GM12878 (cell line): ENCODE results near the gene NSG1. TPM values are rescaled to one million over a fixed set of nuclear protein-coding genes. Genes with fewer than 3 reads are reported as not detected.

Experiments
- ATAC-seq: fragments of 200-7000 bp; cut with Tn5 transposase; 3 replicates; pipeline ENCODE4 v1.9.1; 2020; ENCODE audit warnings: mild to moderate bottlenecking, moderate library complexity
- BruUV-seq: library from RNA; stranded (reverse); fragments of 400-500 nt; replicated peaks from 2 replicates; lab custom pipeline; 2021; lab: Mats Ljungman, UMichigan
- CTCF ChIA-PET: fragments of 300-600 bp; sonication (Branson Sonifier 250); formaldehyde crosslinking; extraction: SDS; loops from one replicate; lab custom pipeline; 2021; ENCODE audit warnings: inconsistent platforms; lab: Yijun Ruan, JAX
- POLR2A ChIA-PET: fragments of 350-600 bp; formaldehyde crosslinking; extraction: SDS; loops from one replicate; lab custom pipeline; 2021; ENCODE audit warnings: inconsistent platforms; lab: Charles Lee
- RAD21 ChIA-PET: fragments of 300-600 bp; sonication (Branson Sonifier 250); formaldehyde crosslinking; loops from one replicate; lab custom pipeline; 2023; ENCODE audit warnings: antibody characterized with exemption; ENCODE audit not compliant: unreplicated experiment; lab: Charles Lee
- SMC1A ChIA-PET: fragments of 300-600 bp; sonication (Branson Sonifier 250); formaldehyde crosslinking; loops from one replicate; lab custom pipeline; 2023; ENCODE audit not compliant: unreplicated experiment, uncharacterized antibody; lab: Charles Lee
- DNase-seq: peaks from one replicate; pipeline ENCODE4 v3.0.0-alpha.2; 2011; ENCODE audit warnings: low read depth, low spot score
- FAIRE-seq: peaks from 3 replicates; lab custom pipeline; 2011; peaks lifted over from hg19 to GRCh38; lab: Jason Lieb, UNC
- H2AFZ ChIP-seq: 2 replicates; pipeline ENCODE4 v1.6.0; 2011; ENCODE audit warnings: low read depth, low read length, control low read depth; ENCODE audit not compliant: control insufficient read depth
- H3K27ac ChIP-seq: 2 replicates; pipeline ENCODE4 v1.5.1; 2011; ENCODE audit warnings: control low read depth; ENCODE audit not compliant: control insufficient read depth, insufficient read depth
- H3K27me3 ChIP-seq, 2 experiments: replicated peaks in 1 of 2; 2 replicates each; pipeline versions ENCODE4 v1.6.0 to v1.6.1; 2011; ENCODE audit warnings: low read length in 1 of 2; ENCODE audit not compliant: control insufficient read depth in 2 of 2, insufficient read depth in 2 of 2
- H3K36me3 ChIP-seq, 2 experiments: 2 replicates each; pipeline ENCODE4 v1.5.1; 2011; ENCODE audit warnings: low read length in 1 of 2; ENCODE audit not compliant: control insufficient read depth in 2 of 2, insufficient read depth in 2 of 2
- H3K4me1 ChIP-seq: 2 replicates; pipeline ENCODE4 v1.6.1; 2011; ENCODE audit warnings: mild to moderate bottlenecking, low read length, moderate library complexity, mixed read lengths; ENCODE audit not compliant: control insufficient read depth, insufficient read depth
- H3K4me2 ChIP-seq: 2 replicates; pipeline ENCODE4 v1.6.0; 2011; ENCODE audit warnings: control low read depth; ENCODE audit not compliant: control insufficient read depth, insufficient read depth
- H3K4me3 ChIP-seq: fragments of 200-600 bp; sonication (generic); 2 replicates; pipeline ENCODE4 v1.5.1; 2016
- H3K79me2 ChIP-seq: 2 replicates; pipeline ENCODE4 v1.6.0; 2011; ENCODE audit warnings: low read length; ENCODE audit not compliant: control insufficient read depth, insufficient read depth
- H3K9ac ChIP-seq: 2 replicates; pipeline ENCODE4 v1.8.0; 2011; ENCODE audit warnings: low read length, control low read depth, mixed read lengths; ENCODE audit not compliant: control insufficient read depth, insufficient read depth
- H3K9me3 ChIP-seq: replicated peaks from 3 replicates; pipeline ENCODE4 v1.5.1; 2011; ENCODE audit warnings: mild to moderate bottlenecking, low read length; ENCODE audit not compliant: control insufficient read depth, insufficient read depth
- H4K20me1 ChIP-seq: 2 replicates; pipeline ENCODE4 v1.6.0; 2011; ENCODE audit not compliant: control insufficient read depth, insufficient read depth
- ATF7 ChIP-seq: fragments of 450-650 bp; IDR thresholded peaks from 2 replicates; pipeline ENCODE4 v1.6.1; 2016; ENCODE audit warnings: low read depth, mild to moderate bottlenecking
- BACH1 ChIP-seq: fragments of 450-650 bp; IDR thresholded peaks from 2 replicates; pipeline ENCODE4 v1.6.1; 2017; ENCODE audit warnings: mild to moderate bottlenecking, borderline replicate concordance
- JUNB ChIP-seq: IDR thresholded peaks from 2 replicates; pipeline ENCODE4 v1.6.1; 2016; ENCODE audit warnings: antibody characterized with exemption, mild to moderate bottlenecking
- NFYB ChIP-seq: IDR thresholded peaks from 2 replicates; pipeline ENCODE4 v1.6.1; 2011; ENCODE audit warnings: low read depth, mild to moderate bottlenecking, low read length, improper control_type of control experiment, moderate library complexity; ENCODE audit not compliant: insufficient read depth
- STAT1 ChIP-seq: fragments of 450-650 bp; conservative IDR thresholded peaks from 2 replicates; pipeline ENCODE4 v1.6.1; 2014; ENCODE audit warnings: antibody characterized with exemption, mild to moderate bottlenecking
- TAF1 ChIP-seq: IDR thresholded peaks from 2 replicates; pipeline ENCODE4 v1.6.1; 2011; ENCODE audit warnings: mild to moderate bottlenecking, low read depth, low read length, borderline replicate concordance
- TCF7 ChIP-seq: IDR thresholded peaks from 2 replicates; pipeline ENCODE4 v1.6.1; 2014; ENCODE audit warnings: antibody characterized with exemption, borderline replicate concordance
- ZBTB4 ChIP-seq: fragments of 450-650 bp; formaldehyde crosslinking; IDR thresholded peaks from 2 replicates; pipeline ENCODE4 v1.4.0; 2022; ENCODE audit warnings: mild to moderate bottlenecking, moderate library complexity
- WGBS: methylation state at CpG from one replicate; pipeline ENCODE4 v1.1.6; 2016; ENCODE audit warnings: low lambda C conversion rate; ENCODE audit not compliant: insufficient replicate concordance, insufficient coverage; ENCODE audit errors: missing lambda C conversion rate; 5-methylcytosine and 5-hydroxymethylcytosine counted together
- in situ Hi-C: fragments of 300-500 bp; cut with MboI; formaldehyde crosslinking; loops from 9 replicates; pipeline ENCODE4 v1.14.3; 2018; ENCODE audit warnings: mixed read lengths
- intact Hi-C: fragments of 100-400 bp; cut with micrococcal nuclease; formaldehyde crosslinking; loops from one replicate; pipeline ENCODE4 v1.14.2; 2022; ENCODE audit not compliant: unreplicated experiment
- polyA plus RNA-seq, 11 experiments: library from polyadenylated mRNA; depleted of rRNA in 4 of 11; unstranded in 6 of 11; stranded (reverse) in 5 of 11; fragments of >200 nt; fragmentation: Nextera tagmentation in 4 of 11; fragmentation: Illumina TruSeq in 1 of 11; extraction: Ambion mirVana in 4 of 11; extraction: Trizol in 1 of 11; gene quantifications; 1 replicate in 1 of 11; 2 replicates in 10 of 11; pipeline versions ENCODE4 v1.2.1 to v1.2.3, GENCODE V29; 2011 to 2016; ENCODE audit warnings: inconsistent platforms in 2 of 11, missing spikeins in 2 of 11, low read depth in 1 of 11
- total RNA-seq, 4 experiments: library from RNA; depleted of rRNA in 3 of 4; stranded (reverse); fragments of >200 nt in 3 of 4; fragmentation: Illumina TruSeq in 1 of 4; extraction: Trizol in 1 of 4; gene quantifications; 2 replicates each; pipeline versions ENCODE4 v1.2.1 to v1.2.3, GENCODE V29; 2013 to 2021
- TF ChIP-seq, protein P1 (sequence below): fragments of 150-350 bp; IDR thresholded peaks from 2 replicates; pipeline ENCODE4 v1.6.1; 2014; ENCODE audit warnings: mild to moderate bottlenecking, low read depth, low read length
- TF ChIP-seq, protein P2 (sequence below): IDR thresholded peaks from 2 replicates; pipeline ENCODE4 v1.6.1; 2012; ENCODE audit warnings: low read length, inconsistent platforms

The NSG1 gene
- total and polyA plus RNA-seq, 10 of the 15 experiments (the other 5 are each of a cell fraction or from before 2014, with no cell fraction given), result 0.03 to 0.19 (median 0.10) TPM; not detected in 5

DNA sequence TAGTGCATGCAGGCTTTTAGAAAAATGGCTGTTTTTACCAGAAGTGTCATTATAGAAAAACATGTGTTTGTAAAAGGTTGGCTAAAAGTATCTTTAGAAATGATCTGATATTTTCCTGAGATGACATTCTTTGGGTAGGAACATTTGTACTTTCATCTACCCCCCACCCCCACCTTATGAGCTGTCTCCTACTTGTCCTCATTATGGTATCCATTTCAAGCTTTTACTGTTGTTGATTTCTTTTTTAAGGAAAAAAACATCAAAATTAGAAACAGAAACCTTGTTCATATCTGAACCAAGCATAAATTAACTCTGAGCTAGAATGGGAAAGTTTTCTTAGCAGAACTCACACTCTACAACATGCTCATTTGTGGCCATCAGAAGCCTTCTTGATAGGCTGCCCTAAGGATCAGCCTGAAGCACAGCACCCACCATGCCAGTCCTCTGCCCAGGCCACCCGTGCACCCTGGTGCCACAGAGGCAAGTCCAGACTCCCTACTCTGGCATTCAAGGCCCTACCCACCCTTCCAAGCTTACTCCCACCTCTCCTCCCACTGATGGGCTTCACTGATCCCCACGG is 49.4 kb downstream of the NSG1 start:
- Histone ChIP-seq H4K20me1 (no peaks in the 10 kb centered on the region), H3K27ac (no peak overlapping the region), H3K9ac (no peak overlapping the region), H3K4me2 (no peak overlapping the region), H3K4me1 (peaks cover 9% of the 10 kb centered on the region), H3K9me3 (no peaks in the 10 kb centered on the region), H3K36me3 (peaks cover 4 to 10% of the 10 kb centered on the region in 2 experiments; a peak in 3 of 4 replicates), H2AFZ (no peak overlapping the region), H3K27me3 (no peaks in the 10 kb centered on the region), H3K79me2 (no peaks in the 10 kb centered on the region), H3K4me3 (no peak overlapping the region)
- no peak for ATAC-seq
- no TSS peak for BruUV-seq
- ChIA-PET RAD21 (no interaction called here), POLR2A (interaction anchor here (0.7 kb wide), 1 partner anchor 28 kb away, joined by 3 read pairs; no protein-coding TSS in a partner anchor), SMC1A (no interaction called here), CTCF (interaction anchor here (1.2 kb wide), 1 partner anchor 12 kb away, joined by 3 read pairs; no protein-coding TSS in a partner anchor)
- WGBS, result 70% methylated on average over 2 of the region's 2 CpGs
- intact Hi-C loops, result no loop called here
- in situ Hi-C loops, result no loop called here
- no peak for FAIRE-seq
- no peak for DNase-seq
- no peak for TF ChIP-seq ATF7
- TF ChIP-seq, protein P1, sequence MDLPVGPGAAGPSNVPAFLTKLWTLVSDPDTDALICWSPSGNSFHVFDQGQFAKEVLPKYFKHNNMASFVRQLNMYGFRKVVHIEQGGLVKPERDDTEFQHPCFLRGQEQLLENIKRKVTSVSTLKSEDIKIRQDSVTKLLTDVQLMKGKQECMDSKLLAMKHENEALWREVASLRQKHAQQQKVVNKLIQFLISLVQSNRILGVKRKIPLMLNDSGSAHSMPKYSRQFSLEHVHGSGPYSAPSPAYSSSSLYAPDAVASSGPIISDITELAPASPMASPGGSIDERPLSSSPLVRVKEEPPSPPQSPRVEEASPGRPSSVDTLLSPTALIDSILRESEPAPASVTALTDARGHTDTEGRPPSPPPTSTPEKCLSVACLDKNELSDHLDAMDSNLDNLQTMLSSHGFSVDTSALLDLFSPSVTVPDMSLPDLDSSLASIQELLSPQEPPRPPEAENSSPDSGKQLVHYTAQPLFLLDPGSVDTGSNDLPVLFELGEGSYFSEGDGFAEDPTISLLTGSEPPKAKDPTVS, result no peak
- TF ChIP-seq TCF7, result no peak

GRCh38 chr4:4437798-4438470 is 51.0 kb downstream of the NSG1 start:
- WGBS, result 76% methylated on average over 13 of the region's 13 CpGs
- ChIA-PET POLR2A (no interaction called here), CTCF (interaction anchor here (1.2 kb wide), 1 partner anchor 10 kb away, joined by 3 read pairs; no protein-coding TSS in a partner anchor), SMC1A (no interaction called here), RAD21 (no interaction called here)
- DNase-seq, result no peak
- no peak overlapping the region for H3K4me3 ChIP-seq
- no peak for ATAC-seq
- peaks cover 9% of the 10 kb centered on the region for H3K4me1 ChIP-seq
- no peaks in the 10 kb centered on the region for H3K27me3 ChIP-seq
- no peaks in the 10 kb centered on the region for H3K79me2 ChIP-seq
- in situ Hi-C loops, result no loop called here
- peaks cover 4 to 7% of the 10 kb centered on the region in 2 experiments; a peak in 3 of 4 replicates for H3K36me3 ChIP-seq
- H3K9ac ChIP-seq, result no peak overlapping the region
- H2AFZ ChIP-seq, result no peak overlapping the region
- intact Hi-C loops, result no loop called here
- H3K4me2 ChIP-seq, result no peak overlapping the region
- no peaks in the 10 kb centered on the region for H3K9me3 ChIP-seq
- no peak overlapping the region for H3K27ac ChIP-seq
- FAIRE-seq, result no peak
- no TSS peak for BruUV-seq
- H4K20me1 ChIP-seq, result no peaks in the 10 kb centered on the region
- TF ChIP-seq BACH1 (no peak), TAF1 (no peak), STAT1 (no peak), JUNB (no peak), ZBTB4 (CRISPR knock-in tag) (no peak), NFYB (no peak)
- TF ChIP-seq, protein P2, sequence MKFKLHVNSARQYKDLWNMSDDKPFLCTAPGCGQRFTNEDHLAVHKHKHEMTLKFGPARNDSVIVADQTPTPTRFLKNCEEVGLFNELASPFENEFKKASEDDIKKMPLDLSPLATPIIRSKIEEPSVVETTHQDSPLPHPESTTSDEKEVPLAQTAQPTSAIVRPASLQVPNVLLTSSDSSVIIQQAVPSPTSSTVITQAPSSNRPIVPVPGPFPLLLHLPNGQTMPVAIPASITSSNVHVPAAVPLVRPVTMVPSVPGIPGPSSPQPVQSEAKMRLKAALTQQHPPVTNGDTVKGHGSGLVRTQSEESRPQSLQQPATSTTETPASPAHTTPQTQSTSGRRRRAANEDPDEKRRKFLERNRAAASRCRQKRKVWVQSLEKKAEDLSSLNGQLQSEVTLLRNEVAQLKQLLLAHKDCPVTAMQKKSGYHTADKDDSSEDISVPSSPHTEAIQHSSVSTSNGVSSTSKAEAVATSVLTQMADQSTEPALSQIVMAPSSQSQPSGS, result no peak
